IPS DF 19.7 (cell line): ENCODE results near the gene KRTAP1-1.
"Not testable (repeated sequence)": the region's sequence is repeated elsewhere in the genome, so short reads cannot be mapped to it uniquely, and the experiment has no call there.

Experiments
- DNase-seq: peaks from one replicate; pipeline ENCODE4 v3.0.0-alpha.2; 2013; ENCODE audit warnings: low read depth, low spot score

KRTAP1-1 gene

GRCh38 chr17:41057547-41057946, 16.3 kb upstream of the KRTAP1-1 start:
- DNase-seq, result no peak

- DNase-seq, result not testable (repeated sequence)
Observed at GRCh38 chr17:41055130-41055529, 13.9 kb upstream of the KRTAP1-1 start, which contains the start of gene KRTAP2-2. KRTAP2-2 (minus strand) TSS chr17:41055230; CDS start chr17:41055211, 19 bp downstream.

- DNase-seq, result not testable (repeated sequence)
Observed at GRCh38 chr17:41054556-41054955, 13.3 kb upstream of the KRTAP1-1 start.

GRCh38 chr17:41054025-41054424, 12.8 kb upstream of the KRTAP1-1 start:
- DNase-seq, result no peak

- no peak for DNase-seq
Observed at GRCh38 chr17:41052566-41052965, 11.3 kb upstream of the KRTAP1-1 start.

GRCh38 chr17:41049110-41049509, 7.9 kb upstream of the KRTAP1-1 start:
- DNase-seq, result no peak

GRCh38 chr17:41048441-41048840, 7.2 kb upstream of the KRTAP1-1 start:
- no peak for DNase-seq

GRCh38 chr17:41046735-41047465, 5.7 kb upstream of the KRTAP1-1 start, which contains the start of gene KRTAP2-1:
KRTAP2-1 (minus strand) TSS chr17:41047316; CDS start chr17:41047267, 49 bp downstream.
- DNase-seq, result not testable (repeated sequence)

- no peak for DNase-seq
Observed at GRCh38 chr17:41042953-41043352, 1.7 kb upstream of the KRTAP1-1 start.

- no peak for DNase-seq
Observed at GRCh38 chr17:41037853-41038350, 3.3 kb downstream of the KRTAP1-1 start.

GRCh38 chr17:41034346-41034935, 6.8 kb downstream of the KRTAP1-1 start, which contains the start of gene KRTAP1-3:
KRTAP1-3 (minus strand) TSS chr17:41034874; CDS start chr17:41034821, 53 bp downstream.
- DNase-seq, result not testable (repeated sequence)

- no peak for DNase-seq
Observed at GRCh38 chr17:41029633-41030245, 11.5 kb downstream of the KRTAP1-1 start, which contains the start of gene KRTAP1-4. KRTAP1-4 (minus strand) TSS chr17:41030195; CDS start chr17:41030078, 117 bp downstream.

GRCh38 chr17:41026715-41027471, 14.4 kb downstream of the KRTAP1-1 start, which contains the start of gene KRTAP1-5:
KRTAP1-5 (minus strand) TSS chr17:41027208; CDS start chr17:41027155, 53 bp downstream.
- no peak for DNase-seq

- DNase-seq, result no peak
Observed at GRCh38 chr17:41024697-41025096, 16.6 kb downstream of the KRTAP1-1 start.

- DNase-seq, result no peak
Observed at GRCh38 chr17:41020336-41020735, 20.9 kb downstream of the KRTAP1-1 start.

GRCh38 chr17:41019415-41019814, 21.8 kb downstream of the KRTAP1-1 start:
- no peak for DNase-seq

- DNase-seq, result no peak
Observed at GRCh38 chr17:41018541-41018940, 22.7 kb downstream of the KRTAP1-1 start.

- no peak for DNase-seq
Observed at GRCh38 chr17:41016578-41017215, 24.6 kb downstream of the KRTAP1-1 start.

GRCh38 chr17:41015454-41015853, 25.8 kb downstream of the KRTAP1-1 start:
- DNase-seq, result no peak

- DNase-seq, result no peak
Observed at GRCh38 chr17:41013606-41014005, 27.6 kb downstream of the KRTAP1-1 start.

- DNase-seq, result no peak
Observed at GRCh38 chr17:41013181-41013580, 28.1 kb downstream of the KRTAP1-1 start.
